ENCODE results near the gene RPUSD4. TPM values are rescaled to one million over a fixed set of nuclear protein-coding genes. Genes with fewer than 3 reads are reported as not detected.

Gene RPUSD4
- total and polyA plus RNA-seq, 10 of the 15 experiments (the other 5 are each of a cell fraction or from before 2014, with no cell fraction given), result 24.5 to 47.6 (median 31.7) TPM

- Histone ChIP-seq H4K20me1 (ENCODE audit: control insufficient read depth, insufficient read depth) (no peaks in the 10 kb centered on the region), H3K27ac (ENCODE audit: control insufficient read depth, insufficient read depth) (no peak overlapping the region), H3K4me3 (no peak overlapping the region), H3K36me3 (ENCODE audit: control insufficient read depth in 2 of 2, insufficient read depth in 2 of 2, low read length in 1 of 2) (peaks cover 2 to 4% of the 10 kb centered on the region in 2 experiments; a peak in 3 of 4 replicates), H3K4me2 (ENCODE audit: control insufficient read depth, insufficient read depth) (no peak overlapping the region), H3K9me3 (replicated peaks; ENCODE audit: control insufficient read depth, insufficient read depth, low read length) (no peaks in the 10 kb centered on the region), H2AFZ (ENCODE audit: control insufficient read depth, low read depth, low read length) (no peak overlapping the region), H3K4me1 (ENCODE audit: control insufficient read depth, insufficient read depth, low read length) (no peaks in the 10 kb centered on the region), H3K27me3 (replicated peaks in 1 of 2; ENCODE audit: control insufficient read depth in 2 of 2, insufficient read depth in 2 of 2, low read length in 1 of 2) (no peaks in the 10 kb centered on the region), H3K79me2 (ENCODE audit: control insufficient read depth, insufficient read depth, low read length) (no peaks in the 10 kb centered on the region), H3K9ac (ENCODE audit: control insufficient read depth, insufficient read depth, low read length) (no peak overlapping the region)
- ChIA-PET SMC1A (ENCODE audit: uncharacterized antibody, unreplicated experiment) (no interaction called here), POLR2A (no interaction called here), RAD21 (ENCODE audit: unreplicated experiment) (no interaction called here), CTCF (no interaction called here)
- intact Hi-C loops (cut with micrococcal nuclease; ENCODE audit: unreplicated experiment), result no loop called here
- in situ Hi-C loops (cut with MboI), result no loop called here
- BruUV-seq (replicated peaks), result no TSS peak
- ATAC-seq, result no peak
- no peak for FAIRE-seq
- 88% methylated on average over 3 of the region's 3 CpGs for WGBS (ENCODE audit: insufficient coverage, insufficient replicate concordance, low lambda C conversion rate, missing lambda C conversion rate)
- no peak for DNase-seq (ENCODE audit: low read depth, low spot score)
- TF ChIP-seq CTCF (IDR thresholded peaks at IDR 0.05 in 2 of 3, conservative IDR thresholded peaks at IDR 0.05 in 1 of 3; ENCODE audit: control insufficient read depth in 2 of 3, extremely low read depth in 1 of 3, insufficient read depth in 1 of 3, low read depth in 3 of 3, low read length in 3 of 3) (no peak), SUZ12 (IDR thresholded peaks at IDR 0.05; ENCODE audit: unreplicated experiment) (no peak), ZNF24 (IDR thresholded peaks at IDR 0.05) (no peak), TAF1 (IDR thresholded peaks at IDR 0.05; ENCODE audit: borderline replicate concordance, low read depth, low read length) (no peak), HCFC1 (IDR thresholded peaks at IDR 0.05; ENCODE audit: low read length) (no peak), MTA3 (IDR thresholded peaks at IDR 0.05; ENCODE audit: borderline replicate concordance, low read length) (no peak), ZNF207 (IDR thresholded peaks at IDR 0.05; ENCODE audit: borderline replicate concordance) (no peak), E2F8 (IDR thresholded peaks at IDR 0.05; ENCODE audit: low read depth, partially characterized antibody) (no peak), E4F1 (IDR thresholded peaks at IDR 0.05; ENCODE audit: borderline replicate concordance, partially characterized antibody) (no peak), PAX8 (IDR thresholded peaks at IDR 0.05) (no peak), LARP7 (IDR thresholded peaks at IDR 0.05) (no peak), SREBF1 (IDR thresholded peaks at IDR 0.05; ENCODE audit: low read length) (no peak), CUX1 (IDR thresholded peaks at IDR 0.05; ENCODE audit: insufficient replicate concordance, low read depth, low read length) (no peak)
Observed at GRCh38 chr11:126232683-126233082, 21.2 kb upstream of the RPUSD4 start.

Data from GM12878 (cell line).